ENCODE results near the gene SUN1. TPM values are rescaled to one million over a fixed set of nuclear protein-coding genes. Genes with fewer than 3 reads are reported as not detected.

SUN1 gene
- total and polyA plus RNA-seq, 10 of the 15 experiments (the other 5 are each of a cell fraction or from before 2014, with no cell fraction given) = 27.8 to 107 (median 65.8) TPM

DNA sequence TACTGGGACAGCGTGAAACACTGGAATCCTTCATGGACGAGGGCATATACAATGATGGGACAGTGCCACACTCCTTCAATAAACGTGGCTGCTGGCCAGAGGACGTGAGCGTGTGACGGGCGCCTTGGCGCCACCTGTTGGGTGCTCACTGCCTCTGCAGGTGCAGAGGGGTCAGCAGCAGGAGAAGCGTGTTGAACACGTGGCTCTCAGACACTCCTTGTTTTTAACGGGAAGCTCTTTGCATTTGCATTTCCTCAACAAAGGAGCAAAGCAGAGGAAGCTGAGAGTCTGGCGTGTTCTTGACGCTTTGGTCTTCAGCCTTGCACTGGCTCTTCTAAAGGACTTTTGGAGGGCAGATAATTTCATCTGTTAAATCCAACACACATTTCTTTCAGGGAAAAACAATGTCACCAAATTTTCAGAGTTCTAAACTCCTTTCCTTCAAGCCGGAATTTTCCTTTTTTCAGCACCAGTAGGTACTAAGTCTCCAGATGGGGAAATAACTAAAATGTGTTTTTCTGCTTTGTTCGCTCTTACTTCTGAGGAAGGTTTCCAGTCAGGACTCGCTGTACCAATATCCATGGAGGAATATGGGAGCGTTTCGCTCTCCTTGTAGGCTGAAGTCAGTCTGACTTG, 41.2 kb downstream of the SUN1 start (continued):
- no peak for TF ChIP-seq MTA3 (IDR thresholded peaks at IDR 0.05; ENCODE audit: borderline replicate concordance, low read length)
- TF ChIP-seq, protein P1, sequence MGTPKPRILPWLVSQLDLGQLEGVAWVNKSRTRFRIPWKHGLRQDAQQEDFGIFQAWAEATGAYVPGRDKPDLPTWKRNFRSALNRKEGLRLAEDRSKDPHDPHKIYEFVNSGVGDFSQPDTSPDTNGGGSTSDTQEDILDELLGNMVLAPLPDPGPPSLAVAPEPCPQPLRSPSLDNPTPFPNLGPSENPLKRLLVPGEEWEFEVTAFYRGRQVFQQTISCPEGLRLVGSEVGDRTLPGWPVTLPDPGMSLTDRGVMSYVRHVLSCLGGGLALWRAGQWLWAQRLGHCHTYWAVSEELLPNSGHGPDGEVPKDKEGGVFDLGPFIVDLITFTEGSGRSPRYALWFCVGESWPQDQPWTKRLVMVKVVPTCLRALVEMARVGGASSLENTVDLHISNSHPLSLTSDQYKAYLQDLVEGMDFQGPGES (IDR thresholded peaks at IDR 0.05) = no peak
- TF ChIP-seq ZBTB40 (IDR thresholded peaks at IDR 0.05; ENCODE audit: borderline replicate concordance) = no peak
- TF ChIP-seq HCFC1 (IDR thresholded peaks at IDR 0.05; ENCODE audit: low read length) = 0 out of 2 replicates have a peak, but pooled peaks have one; percentile 29
- TF ChIP-seq, protein P2, sequence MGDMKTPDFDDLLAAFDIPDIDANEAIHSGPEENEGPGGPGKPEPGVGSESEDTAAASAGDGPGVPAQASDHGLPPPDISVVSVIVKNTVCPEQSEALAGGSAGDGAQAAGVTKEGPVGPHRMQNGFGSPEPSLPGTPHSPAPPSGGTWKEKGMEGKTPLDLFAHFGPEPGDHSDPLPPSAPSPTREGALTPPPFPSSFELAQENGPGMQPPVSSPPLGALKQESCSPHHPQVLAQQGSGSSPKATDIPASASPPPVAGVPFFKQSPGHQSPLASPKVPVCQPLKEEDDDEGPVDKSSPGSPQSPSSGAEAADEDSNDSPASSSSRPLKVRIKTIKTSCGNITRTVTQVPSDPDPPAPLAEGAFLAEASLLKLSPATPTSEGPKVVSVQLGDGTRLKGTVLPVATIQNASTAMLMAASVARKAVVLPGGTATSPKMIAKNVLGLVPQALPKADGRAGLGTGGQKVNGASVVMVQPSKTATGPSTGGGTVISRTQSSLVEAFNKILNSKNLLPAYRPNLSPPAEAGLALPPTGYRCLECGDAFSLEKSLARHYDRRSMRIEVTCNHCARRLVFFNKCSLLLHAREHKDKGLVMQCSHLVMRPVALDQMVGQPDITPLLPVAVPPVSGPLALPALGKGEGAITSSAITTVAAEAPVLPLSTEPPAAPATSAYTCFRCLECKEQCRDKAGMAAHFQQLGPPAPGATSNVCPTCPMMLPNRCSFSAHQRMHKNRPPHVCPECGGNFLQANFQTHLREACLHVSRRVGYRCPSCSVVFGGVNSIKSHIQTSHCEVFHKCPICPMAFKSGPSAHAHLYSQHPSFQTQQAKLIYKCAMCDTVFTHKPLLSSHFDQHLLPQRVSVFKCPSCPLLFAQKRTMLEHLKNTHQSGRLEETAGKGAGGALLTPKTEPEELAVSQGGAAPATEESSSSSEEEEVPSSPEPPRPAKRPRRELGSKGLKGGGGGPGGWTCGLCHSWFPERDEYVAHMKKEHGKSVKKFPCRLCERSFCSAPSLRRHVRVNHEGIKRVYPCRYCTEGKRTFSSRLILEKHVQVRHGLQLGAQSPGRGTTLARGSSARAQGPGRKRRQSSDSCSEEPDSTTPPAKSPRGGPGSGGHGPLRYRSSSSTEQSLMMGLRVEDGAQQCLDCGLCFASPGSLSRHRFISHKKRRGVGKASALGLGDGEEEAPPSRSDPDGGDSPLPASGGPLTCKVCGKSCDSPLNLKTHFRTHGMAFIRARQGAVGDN (IDR thresholded peaks at IDR 0.05) = peak; percentile 49; the same call in 1 of the 2 replicates
- TF ChIP-seq EED (IDR thresholded peaks at IDR 0.05; ENCODE audit: low read depth) = no peak
- TF ChIP-seq POLR2A (IDR thresholded peaks at IDR 0.05; ENCODE audit: low read depth, low read length) = no peak
- no peak for TF ChIP-seq ESRRA (IDR thresholded peaks at IDR 0.05; ENCODE audit: low read length)
- TF ChIP-seq EZH2 (IDR thresholded peaks at IDR 0.05; ENCODE audit: borderline replicate concordance, control insufficient read depth, low read depth, low read length) = no peak
- TF ChIP-seq POU2F2 (IDR thresholded peaks at IDR 0.05; ENCODE audit: borderline replicate concordance, low read depth, low read length) = peak; percentile 67; the same call in 1 of the 3 replicates
- TF ChIP-seq NRF1 (conservative IDR thresholded peaks at IDR 0.05; ENCODE audit: low read depth, low read length) = no peak
